GM23338 (cell line): ENCODE data around the gene NUDT2. TPM values are rescaled to one million over a fixed set of nuclear protein-coding genes. Genes with fewer than 3 reads are reported as not detected.

Experiments
- ATAC-seq: fragments of 200-7000 bp; cut with Tn5 transposase; 3 replicates; pipeline ENCODE4 v1.9.1; 2020
- DNase-seq: peaks from one replicate; pipeline ENCODE4 v3.0.0-alpha.2; 2015; ENCODE audit warnings: low spot score
- H2AFZ ChIP-seq: fragments of 200-600 bp; sonication (generic); 2 replicates; pipeline ENCODE4 v1.8.0; 2016; ENCODE audit warnings: antibody characterized with exemption, mild to moderate bottlenecking, moderate library complexity
- H3F3A ChIP-seq: fragments of 200-600 bp; sonication (generic); replicated peaks from 2 replicates; pipeline ENCODE4 v1.8.0; 2017; ENCODE audit warnings: antibody characterized with exemption, mixed run types, low read depth
- H3K27ac ChIP-seq: fragments of 200-600 bp; sonication (generic); 2 replicates; pipeline ENCODE4 v1.6.1; 2016; ENCODE audit warnings: low read depth
- H3K27me3 ChIP-seq: fragments of 200-600 bp; sonication (generic); 2 replicates; pipeline ENCODE4 v1.8.0; 2016; ENCODE audit warnings: mild to moderate bottlenecking, mixed run types, moderate library complexity; ENCODE audit not compliant: insufficient read depth
- H3K36me3 ChIP-seq: fragments of 200-600 bp; sonication (generic); 2 replicates; pipeline ENCODE4 v1.8.0; 2016; ENCODE audit warnings: mild to moderate bottlenecking; ENCODE audit not compliant: insufficient read depth
- H3K4me1 ChIP-seq: fragments of 200-600 bp; sonication (generic); 2 replicates; pipeline ENCODE4 v1.8.0; 2016; ENCODE audit warnings: mild to moderate bottlenecking, moderate library complexity; ENCODE audit not compliant: insufficient read depth
- H3K4me2 ChIP-seq: fragments of 200-600 bp; sonication (generic); 2 replicates; pipeline ENCODE4 v1.7.1; 2017; ENCODE audit warnings: mixed run types
- H3K4me3 ChIP-seq: fragments of 200-600 bp; sonication (generic); 2 replicates; pipeline ENCODE4 v1.6.1; 2016; ENCODE audit warnings: mixed run types
- H3K79me2 ChIP-seq: fragments of 200-600 bp; sonication (generic); replicated peaks from 2 replicates; pipeline ENCODE4 v1.8.0; 2017; ENCODE audit warnings: mild to moderate bottlenecking; ENCODE audit not compliant: insufficient read depth
- H3K9me2 ChIP-seq: fragments of 200-600 bp; sonication (generic); 2 replicates; pipeline ENCODE4 v1.8.0; 2017; ENCODE audit not compliant: insufficient read depth
- H4K20me1 ChIP-seq: fragments of 200-600 bp; sonication (generic); replicated peaks from 2 replicates; pipeline ENCODE4 v1.8.0; 2017; ENCODE audit warnings: mild to moderate bottlenecking; ENCODE audit not compliant: insufficient read depth
- H3K27ac Mint-ChIP-seq: 2 replicates; pipeline ENCODE4 v1.8.0; 2020; ENCODE audit warnings: inconsistent platforms, mild to moderate bottlenecking, moderate library complexity, mixed read lengths
- H3K27me3 Mint-ChIP-seq: 3 replicates; pipeline ENCODE4 v1.8.0; 2022; ENCODE audit warnings: low read depth, mild to moderate bottlenecking, moderate library complexity, mixed read lengths, inconsistent platforms; ENCODE audit not compliant: insufficient read depth, poor library complexity
- H3K36me3 Mint-ChIP-seq: 3 replicates; pipeline ENCODE4 v1.8.0; 2021; ENCODE audit warnings: low read depth, mild to moderate bottlenecking, inconsistent platforms, moderate library complexity, mixed read lengths
- H3K4me1 Mint-ChIP-seq: 3 replicates; pipeline ENCODE4 v1.8.0; 2020; ENCODE audit warnings: mild to moderate bottlenecking, inconsistent platforms, mixed read lengths
- H3K4me3 Mint-ChIP-seq: 3 replicates; pipeline ENCODE4 v1.8.0; 2021; ENCODE audit warnings: moderate library complexity, mild to moderate bottlenecking, inconsistent platforms, mixed read lengths
- H3K9me3 Mint-ChIP-seq: 3 replicates; pipeline ENCODE4 v1.8.0; 2020; ENCODE audit warnings: moderate library complexity, mild to moderate bottlenecking, inconsistent platforms, mixed read lengths
- EZH2 ChIP-seq: fragments of 200-600 bp; sonication (generic); IDR thresholded peaks from one replicate; pipeline ENCODE4 v1.8.0; 2017; ENCODE audit warnings: antibody characterized with exemption, mild to moderate bottlenecking, low read depth; ENCODE audit not compliant: unreplicated experiment
- EZH2phosphoT487 ChIP-seq: fragments of 200-600 bp; sonication (generic); IDR thresholded peaks from one replicate; pipeline ENCODE4 v1.8.1; 2018; ENCODE audit warnings: antibody characterized with exemption; ENCODE audit not compliant: unreplicated experiment
- JUNB ChIP-seq: IDR thresholded peaks from one replicate; pipeline ENCODE4 v1.6.1; 2016; ENCODE audit warnings: antibody characterized with exemption; ENCODE audit not compliant: unreplicated experiment
- POLR2AphosphoS5 ChIP-seq: IDR thresholded peaks from 2 replicates; pipeline ENCODE4 v1.6.1; 2016; ENCODE audit warnings: antibody characterized with exemption, low read depth
- STAT1 ChIP-seq: IDR thresholded peaks from one replicate; pipeline ENCODE4 v1.6.1; 2016; ENCODE audit warnings: antibody characterized with exemption; ENCODE audit not compliant: unreplicated experiment
- ZNF114 ChIP-seq: fragments of 250-450 bp; sonication (Bioruptor Pico); IDR thresholded peaks from 2 replicates; pipeline ENCODE4 v1.5.0; 2020; ENCODE audit warnings: mild to moderate bottlenecking, moderate library complexity
- ZNF331 ChIP-seq: fragments of 250-450 bp; sonication (Bioruptor Pico); IDR thresholded peaks from 2 replicates; pipeline ENCODE4 v1.5.0; 2020; ENCODE audit warnings: low read depth, mild to moderate bottlenecking, moderate library complexity
- polyA plus RNA-seq: library from polyadenylated mRNA; unstranded; fragments of >200 nt; fragmentation: Nextera tagmentation; extraction: Ambion mirVana; gene quantifications from 2 replicates; pipeline ENCODE4 v1.2.1, GENCODE V29; 2016
- total RNA-seq: library from RNA; depleted of rRNA; stranded (reverse); fragments of >200 nt; shearing (Covaris generic); gene quantifications from 2 replicates; pipeline ENCODE4 v1.2.3, GENCODE V29; 2014
- TF ChIP-seq, protein P1 (sequence below): IDR thresholded peaks from 2 replicates; pipeline ENCODE4 v1.6.1; 2016; ENCODE audit warnings: antibody characterized with exemption
- TF ChIP-seq, protein P2 (sequence below): fragments of 250-450 bp; sonication (Bioruptor Pico); IDR thresholded peaks from 2 replicates; pipeline ENCODE4 v1.5.0; 2020; ENCODE audit warnings: mild to moderate bottlenecking, moderate library complexity
- TF ChIP-seq, protein P3 (sequence below), 2 experiments: fragments of 200-600 bp in 1 of 2; sonication (generic) in 1 of 2; conservative IDR thresholded peaks; 2 replicates each; pipeline versions ENCODE4 v1.5.1 to v1.6.1; 2016 to 2017; ENCODE audit warnings: antibody characterized with exemption in 2 of 2, low read depth in 2 of 2, mild to moderate bottlenecking in 2 of 2, moderate library complexity in 1 of 2

Gene NUDT2
- total and polyA plus RNA-seq, 2 experiments from 2014 or later = 9.5 to 16.4 TPM

DNA sequence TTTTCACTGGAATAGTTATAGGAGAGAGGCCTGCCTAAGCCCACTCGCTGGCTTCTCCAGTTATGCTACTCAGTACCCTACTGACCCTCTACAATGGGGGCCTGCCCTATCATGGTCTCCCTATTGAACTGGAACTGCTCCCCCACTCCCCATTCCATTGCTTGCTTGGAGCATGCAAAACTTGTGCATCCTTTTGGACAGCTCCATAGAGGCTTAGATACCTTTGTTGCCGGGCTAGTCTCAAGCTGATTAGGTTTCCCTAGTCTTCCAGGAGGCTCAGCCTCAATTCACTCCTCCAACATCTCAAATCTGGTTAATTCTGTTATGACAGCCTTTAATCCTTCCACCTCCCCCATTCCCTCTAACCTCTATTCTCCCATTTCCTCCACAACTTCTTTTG is 40.2 kb upstream of the NUDT2 start (continued):
- TF ChIP-seq EZH2 = no peak
- TF ChIP-seq JUNB = no peak
- TF ChIP-seq STAT1 = no peak
- TF ChIP-seq, protein P1, sequence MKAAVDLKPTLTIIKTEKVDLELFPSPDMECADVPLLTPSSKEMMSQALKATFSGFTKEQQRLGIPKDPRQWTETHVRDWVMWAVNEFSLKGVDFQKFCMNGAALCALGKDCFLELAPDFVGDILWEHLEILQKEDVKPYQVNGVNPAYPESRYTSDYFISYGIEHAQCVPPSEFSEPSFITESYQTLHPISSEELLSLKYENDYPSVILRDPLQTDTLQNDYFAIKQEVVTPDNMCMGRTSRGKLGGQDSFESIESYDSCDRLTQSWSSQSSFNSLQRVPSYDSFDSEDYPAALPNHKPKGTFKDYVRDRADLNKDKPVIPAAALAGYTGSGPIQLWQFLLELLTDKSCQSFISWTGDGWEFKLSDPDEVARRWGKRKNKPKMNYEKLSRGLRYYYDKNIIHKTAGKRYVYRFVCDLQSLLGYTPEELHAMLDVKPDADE = no peak

DNA sequence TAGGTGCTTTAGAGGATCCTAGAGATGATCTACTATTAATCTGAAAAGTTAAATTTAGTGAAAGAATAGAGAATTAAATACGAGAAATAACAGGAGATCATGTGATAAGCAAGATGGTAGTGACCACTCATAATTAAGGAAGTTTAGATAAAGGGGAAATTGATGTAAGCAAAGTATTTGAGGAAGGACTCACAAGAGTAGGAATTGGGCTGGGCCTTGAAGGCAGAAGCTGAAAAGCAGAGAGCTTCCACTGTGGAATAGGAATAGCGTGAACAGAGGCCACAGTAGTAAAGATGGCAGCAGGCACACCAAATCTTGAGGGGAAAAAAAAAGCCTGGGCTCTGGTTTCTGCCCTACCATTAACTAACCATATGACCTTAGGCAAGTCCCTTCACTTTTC is 38.3 kb upstream of the NUDT2 start:
- TF ChIP-seq EZH2 (no peak), STAT1 (no peak), JUNB (no peak), POLR2AphosphoS5 (no peak), ZNF331 (CRISPR knock-in tag) (no peak), EZH2phosphoT487 (no peak), ZNF114 (CRISPR knock-in tag) (no peak)
- TF ChIP-seq, protein P1 = no peak
- TF ChIP-seq, protein P2, sequence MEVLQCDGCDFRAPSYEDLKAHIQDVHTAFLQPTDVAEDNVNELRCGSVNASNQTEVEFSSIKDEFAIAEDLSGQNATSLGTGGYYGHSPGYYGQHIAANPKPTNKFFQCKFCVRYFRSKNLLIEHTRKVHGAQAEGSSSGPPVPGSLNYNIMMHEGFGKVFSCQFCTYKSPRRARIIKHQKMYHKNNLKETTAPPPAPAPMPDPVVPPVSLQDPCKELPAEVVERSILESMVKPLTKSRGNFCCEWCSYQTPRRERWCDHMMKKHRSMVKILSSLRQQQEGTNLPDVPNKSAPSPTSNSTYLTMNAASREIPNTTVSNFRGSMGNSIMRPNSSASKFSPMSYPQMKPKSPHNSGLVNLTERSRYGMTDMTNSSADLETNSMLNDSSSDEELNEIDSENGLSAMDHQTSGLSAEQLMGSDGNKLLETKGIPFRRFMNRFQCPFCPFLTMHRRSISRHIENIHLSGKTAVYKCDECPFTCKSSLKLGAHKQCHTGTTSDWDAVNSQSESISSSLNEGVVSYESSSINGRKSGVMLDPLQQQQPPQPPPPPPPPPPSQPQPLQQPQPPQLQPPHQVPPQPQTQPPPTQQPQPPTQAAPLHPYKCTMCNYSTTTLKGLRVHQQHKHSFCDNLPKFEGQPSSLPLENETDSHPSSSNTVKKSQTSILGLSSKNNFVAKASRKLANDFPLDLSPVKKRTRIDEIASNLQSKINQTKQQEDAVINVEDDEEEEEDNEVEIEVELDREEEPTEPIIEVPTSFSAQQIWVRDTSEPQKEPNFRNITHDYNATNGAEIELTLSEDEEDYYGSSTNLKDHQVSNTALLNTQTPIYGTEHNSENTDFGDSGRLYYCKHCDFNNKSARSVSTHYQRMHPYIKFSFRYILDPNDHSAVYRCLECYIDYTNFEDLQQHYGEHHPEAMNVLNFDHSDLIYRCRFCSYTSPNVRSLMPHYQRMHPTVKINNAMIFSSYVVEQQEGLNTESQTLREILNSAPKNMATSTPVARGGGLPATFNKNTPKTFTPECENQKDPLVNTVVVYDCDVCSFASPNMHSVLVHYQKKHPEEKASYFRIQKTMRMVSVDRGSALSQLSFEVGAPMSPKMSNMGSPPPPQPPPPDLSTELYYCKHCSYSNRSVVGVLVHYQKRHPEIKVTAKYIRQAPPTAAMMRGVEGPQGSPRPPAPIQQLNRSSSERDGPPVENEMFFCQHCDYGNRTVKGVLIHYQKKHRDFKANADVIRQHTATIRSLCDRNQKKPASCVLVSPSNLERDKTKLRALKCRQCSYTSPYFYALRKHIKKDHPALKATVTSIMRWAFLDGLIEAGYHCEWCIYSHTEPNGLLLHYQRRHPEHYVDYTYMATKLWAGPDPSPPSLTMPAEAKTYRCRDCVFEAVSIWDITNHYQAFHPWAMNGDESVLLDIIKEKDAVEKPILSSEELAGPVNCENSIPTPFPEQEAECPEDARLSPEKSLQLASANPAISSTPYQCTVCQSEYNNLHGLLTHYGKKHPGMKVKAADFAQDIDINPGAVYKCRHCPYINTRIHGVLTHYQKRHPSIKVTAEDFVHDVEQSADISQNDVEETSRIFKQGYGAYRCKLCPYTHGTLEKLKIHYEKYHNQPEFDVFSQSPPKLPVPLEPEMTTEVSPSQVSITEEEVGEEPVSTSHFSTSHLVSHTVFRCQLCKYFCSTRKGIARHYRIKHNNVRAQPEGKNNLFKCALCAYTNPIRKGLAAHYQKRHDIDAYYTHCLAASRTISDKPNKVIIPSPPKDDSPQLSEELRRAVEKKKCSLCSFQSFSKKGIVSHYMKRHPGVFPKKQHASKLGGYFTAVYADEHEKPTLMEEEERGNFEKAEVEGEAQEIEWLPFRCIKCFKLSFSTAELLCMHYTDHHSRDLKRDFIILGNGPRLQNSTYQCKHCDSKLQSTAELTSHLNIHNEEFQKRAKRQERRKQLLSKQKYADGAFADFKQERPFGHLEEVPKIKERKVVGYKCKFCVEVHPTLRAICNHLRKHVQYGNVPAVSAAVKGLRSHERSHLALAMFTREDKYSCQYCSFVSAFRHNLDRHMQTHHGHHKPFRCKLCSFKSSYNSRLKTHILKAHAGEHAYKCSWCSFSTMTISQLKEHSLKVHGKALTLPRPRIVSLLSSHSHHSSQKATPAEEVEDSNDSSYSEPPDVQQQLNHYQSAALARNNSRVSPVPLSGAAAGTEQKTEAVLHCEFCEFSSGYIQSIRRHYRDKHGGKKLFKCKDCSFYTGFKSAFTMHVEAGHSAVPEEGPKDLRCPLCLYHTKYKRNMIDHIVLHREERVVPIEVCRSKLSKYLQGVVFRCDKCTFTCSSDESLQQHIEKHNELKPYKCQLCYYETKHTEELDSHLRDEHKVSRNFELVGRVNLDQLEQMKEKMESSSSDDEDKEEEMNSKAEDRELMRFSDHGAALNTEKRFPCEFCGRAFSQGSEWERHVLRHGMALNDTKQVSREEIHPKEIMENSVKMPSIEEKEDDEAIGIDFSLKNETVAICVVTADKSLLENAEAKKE (CRISPR knock-in tag) = no peak
- TF ChIP-seq, protein P3, sequence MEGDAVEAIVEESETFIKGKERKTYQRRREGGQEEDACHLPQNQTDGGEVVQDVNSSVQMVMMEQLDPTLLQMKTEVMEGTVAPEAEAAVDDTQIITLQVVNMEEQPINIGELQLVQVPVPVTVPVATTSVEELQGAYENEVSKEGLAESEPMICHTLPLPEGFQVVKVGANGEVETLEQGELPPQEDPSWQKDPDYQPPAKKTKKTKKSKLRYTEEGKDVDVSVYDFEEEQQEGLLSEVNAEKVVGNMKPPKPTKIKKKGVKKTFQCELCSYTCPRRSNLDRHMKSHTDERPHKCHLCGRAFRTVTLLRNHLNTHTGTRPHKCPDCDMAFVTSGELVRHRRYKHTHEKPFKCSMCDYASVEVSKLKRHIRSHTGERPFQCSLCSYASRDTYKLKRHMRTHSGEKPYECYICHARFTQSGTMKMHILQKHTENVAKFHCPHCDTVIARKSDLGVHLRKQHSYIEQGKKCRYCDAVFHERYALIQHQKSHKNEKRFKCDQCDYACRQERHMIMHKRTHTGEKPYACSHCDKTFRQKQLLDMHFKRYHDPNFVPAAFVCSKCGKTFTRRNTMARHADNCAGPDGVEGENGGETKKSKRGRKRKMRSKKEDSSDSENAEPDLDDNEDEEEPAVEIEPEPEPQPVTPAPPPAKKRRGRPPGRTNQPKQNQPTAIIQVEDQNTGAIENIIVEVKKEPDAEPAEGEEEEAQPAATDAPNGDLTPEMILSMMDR (conservative IDR thresholded peaks at IDR 0.05; ENCODE audit: low read depth in 2 of 2) = no peak
- H3K4me1 ChIP-seq = no peaks in the 10 kb centered on the region
- no peaks in the 10 kb centered on the region for H3K27me3 Mint-ChIP-seq
- H3K4me1 Mint-ChIP-seq = no peaks in the 10 kb centered on the region
- peaks cover 9% of the 10 kb centered on the region; the same call in 1 of the 3 replicates for H3K36me3 Mint-ChIP-seq
- no peaks in the 10 kb centered on the region for H3F3A ChIP-seq
- no peak overlapping the region for H3K4me3 Mint-ChIP-seq
- H3K4me2 ChIP-seq = no peak overlapping the region
- no peaks in the 10 kb centered on the region for H4K20me1 ChIP-seq
- H3K27me3 ChIP-seq = no peaks in the 10 kb centered on the region
- no peaks in the 10 kb centered on the region for H3K36me3 ChIP-seq
- no peak overlapping the region for H3K4me3 ChIP-seq
- no peaks in the 10 kb centered on the region for H3K9me3 Mint-ChIP-seq
- no peak for DNase-seq
- no peaks in the 10 kb centered on the region for H3K9me2 ChIP-seq
- H3K27ac Mint-ChIP-seq = no peak overlapping the region
- no peaks in the 10 kb centered on the region for H3K79me2 ChIP-seq
- H2AFZ ChIP-seq = no peak overlapping the region
- no peak for ATAC-seq
- no peak overlapping the region for H3K27ac ChIP-seq
